Suppressor macrophage treated with lipopolysaccharide for 4 hours (primary cell): ENCODE results near the gene MAP3K12.
"Not testable (repeated sequence)": the region's sequence is repeated elsewhere in the genome, so short reads cannot be mapped to it uniquely, and the experiment has no call there.

ENCODE experiments used
- DNase-seq: peaks from one replicate; pipeline ENCODE4 v3.0.0-alpha.2; 2020

Gene MAP3K12

GRCh38 chr12:53486736-53487487, 12.3 kb downstream of the MAP3K12 start:
- no peak for DNase-seq

GRCh38 chr12:53485955-53486735, 13.1 kb downstream of the MAP3K12 start:
- no peak for DNase-seq

GRCh38 chr12:53484686-53485575, 14.3 kb downstream of the MAP3K12 start:
- no peak for DNase-seq

GRCh38 chr12:53483979-53484377, 15.3 kb downstream of the MAP3K12 start:
- no peak for DNase-seq

- DNase-seq: no peak
Measured at GRCh38 chr12:53483225-53483978, 15.9 kb downstream of the MAP3K12 start.

- DNase-seq: no peak
Measured at GRCh38 chr12:53482626-53483168, 16.6 kb downstream of the MAP3K12 start.

- DNase-seq: no peak
Measured at GRCh38 chr12:53481939-53482586, 17.2 kb downstream of the MAP3K12 start.

- not testable (repeated sequence) for DNase-seq
Measured at GRCh38 chr12:53481458-53481857, 17.8 kb downstream of the MAP3K12 start.

- no peak for DNase-seq
Measured at GRCh38 chr12:53480491-53481442, 18.5 kb downstream of the MAP3K12 start.

GRCh38 chr12:53479331-53479730, 19.9 kb downstream of the MAP3K12 start:
- no peak for DNase-seq

- no peak for DNase-seq
Measured at GRCh38 chr12:53478865-53479264, 20.4 kb downstream of the MAP3K12 start.

GRCh38 chr12:53476769-53477209, 22.5 kb downstream of the MAP3K12 start:
- peak; percentile 16 for DNase-seq

GRCh38 chr12:53474819-53475218, 24.4 kb downstream of the MAP3K12 start:
- DNase-seq: no peak

- DNase-seq: no peak
Measured at GRCh38 chr12:53474077-53474476, 25.2 kb downstream of the MAP3K12 start.

GRCh38 chr12:53472056-53472582, 27.1 kb downstream of the MAP3K12 start:
- DNase-seq: no peak

GRCh38 chr12:53468282-53468681, 31.0 kb downstream of the MAP3K12 start:
- no peak for DNase-seq

- DNase-seq: no peak
Measured at GRCh38 chr12:53467880-53468279, 31.4 kb downstream of the MAP3K12 start.

- no peak for DNase-seq
Measured at GRCh38 chr12:53467082-53467481, 32.2 kb downstream of the MAP3K12 start.

GRCh38 chr12:53466640-53467039, 32.6 kb downstream of the MAP3K12 start:
- DNase-seq: no peak

GRCh38 chr12:53465679-53466078, 33.6 kb downstream of the MAP3K12 start:
- DNase-seq: peak; percentile 34
